ENCODE data around the gene CDK1. TPM values are rescaled to one million over a fixed set of nuclear protein-coding genes. Genes with fewer than 3 reads are reported as not detected.

The CDK1 gene
- polyA plus RNA-seq, 2 of the 4 experiments (the other 2 are of a cell fraction), result 97.1 to 109 TPM

- Histone ChIP-seq H3K4me2 (no peak overlapping the region), H3K4me3 (no peak overlapping the region), H3K9me3 (no peaks in the 10 kb centered on the region), H3K4me1 (peaks cover 7% of the 10 kb centered on the region; the same call in 1 of the 3 replicates), H3K27ac (no peak overlapping the region)
- ATAC-seq (no peak), FAIRE-seq (no peak), DNase-seq (ENCODE audit: low read depth in 1 of 2, low spot score in 1 of 2) (no peak)
- ChIA-PET POLR2A (no interaction called here), CTCF (no interaction called here)
- 95% methylated on average over 1 of the region's 1 CpG for WGBS (ENCODE audit: missing lambda C conversion rate)
- TF ChIP-seq FOSL2 (IDR thresholded peaks at IDR 0.05) (no peak), FOSL2 (CRISPR knock-in tag; IDR thresholded peaks at IDR 0.05) (no peak), ZFP36 (IDR thresholded peaks at IDR 0.05; ENCODE audit: borderline replicate concordance, partially characterized antibody) (no peak), MAZ (IDR thresholded peaks at IDR 0.05; ENCODE audit: borderline replicate concordance, low read depth, low read length) (no peak), NR3C1 (IDR thresholded peaks at IDR 0.05) (no peak), HEYL (CRISPR knock-in tag; IDR thresholded peaks at IDR 0.05) (no peak), TP53 (CRISPR knock-in tag; IDR thresholded peaks at IDR 0.05) (no peak), GATA3 (IDR thresholded peaks at IDR 0.05; ENCODE audit: borderline replicate concordance) (no peak), CHD4 (IDR thresholded peaks at IDR 0.05; ENCODE audit: borderline replicate concordance) (no peak), NFE2L2 (conservative IDR thresholded peaks at IDR 0.05; ENCODE audit: low read length) (no peak), FOSB (CRISPR knock-in tag; IDR thresholded peaks at IDR 0.05) (no peak), JUN (IDR thresholded peaks at IDR 0.05) (no peak), REST (IDR thresholded peaks at IDR 0.05) (no peak), PBX3 (IDR thresholded peaks at IDR 0.05) (no peak), EP300 (IDR thresholded peaks at IDR 0.05) (no peak), RFX5 (IDR thresholded peaks at IDR 0.05) (no peak), HES2 (IDR thresholded peaks at IDR 0.05) (no peak)
- TF ChIP-seq, protein P1, sequence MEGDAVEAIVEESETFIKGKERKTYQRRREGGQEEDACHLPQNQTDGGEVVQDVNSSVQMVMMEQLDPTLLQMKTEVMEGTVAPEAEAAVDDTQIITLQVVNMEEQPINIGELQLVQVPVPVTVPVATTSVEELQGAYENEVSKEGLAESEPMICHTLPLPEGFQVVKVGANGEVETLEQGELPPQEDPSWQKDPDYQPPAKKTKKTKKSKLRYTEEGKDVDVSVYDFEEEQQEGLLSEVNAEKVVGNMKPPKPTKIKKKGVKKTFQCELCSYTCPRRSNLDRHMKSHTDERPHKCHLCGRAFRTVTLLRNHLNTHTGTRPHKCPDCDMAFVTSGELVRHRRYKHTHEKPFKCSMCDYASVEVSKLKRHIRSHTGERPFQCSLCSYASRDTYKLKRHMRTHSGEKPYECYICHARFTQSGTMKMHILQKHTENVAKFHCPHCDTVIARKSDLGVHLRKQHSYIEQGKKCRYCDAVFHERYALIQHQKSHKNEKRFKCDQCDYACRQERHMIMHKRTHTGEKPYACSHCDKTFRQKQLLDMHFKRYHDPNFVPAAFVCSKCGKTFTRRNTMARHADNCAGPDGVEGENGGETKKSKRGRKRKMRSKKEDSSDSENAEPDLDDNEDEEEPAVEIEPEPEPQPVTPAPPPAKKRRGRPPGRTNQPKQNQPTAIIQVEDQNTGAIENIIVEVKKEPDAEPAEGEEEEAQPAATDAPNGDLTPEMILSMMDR (IDR thresholded peaks at IDR 0.05), result no peak
- TF ChIP-seq, protein P2, sequence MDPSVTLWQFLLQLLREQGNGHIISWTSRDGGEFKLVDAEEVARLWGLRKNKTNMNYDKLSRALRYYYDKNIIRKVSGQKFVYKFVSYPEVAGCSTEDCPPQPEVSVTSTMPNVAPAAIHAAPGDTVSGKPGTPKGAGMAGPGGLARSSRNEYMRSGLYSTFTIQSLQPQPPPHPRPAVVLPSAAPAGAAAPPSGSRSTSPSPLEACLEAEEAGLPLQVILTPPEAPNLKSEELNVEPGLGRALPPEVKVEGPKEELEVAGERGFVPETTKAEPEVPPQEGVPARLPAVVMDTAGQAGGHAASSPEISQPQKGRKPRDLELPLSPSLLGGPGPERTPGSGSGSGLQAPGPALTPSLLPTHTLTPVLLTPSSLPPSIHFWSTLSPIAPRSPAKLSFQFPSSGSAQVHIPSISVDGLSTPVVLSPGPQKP (IDR thresholded peaks at IDR 0.05; ENCODE audit: low read depth, low read length), result no peak
Observed at GRCh38 chr10:60799971-60800650, 21.8 kb downstream of the CDK1 start.

DNA sequence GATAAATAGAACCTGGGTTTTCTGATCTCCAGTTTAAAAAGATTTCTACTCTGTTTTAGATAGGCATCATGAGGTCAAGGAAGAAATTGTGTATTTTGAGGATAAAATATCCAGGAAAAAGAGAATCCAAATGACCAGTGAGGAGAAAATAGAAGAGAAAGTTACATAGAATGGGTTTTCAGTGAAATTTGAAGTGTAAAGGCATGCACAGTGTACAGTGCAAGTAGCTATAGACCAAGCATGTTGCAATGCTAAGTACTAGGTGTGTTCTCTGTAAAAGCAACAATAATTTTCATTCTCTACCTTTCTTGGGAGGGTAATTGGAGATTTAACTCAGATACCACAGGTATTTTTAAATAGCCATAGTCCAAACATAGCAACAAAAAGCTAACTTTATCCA lies 22.6 kb downstream of the CDK1 start:
- POLR2A ChIA-PET, result no interaction called here
- CTCF ChIA-PET, result no interaction called here
- peaks cover 7% of the 10 kb centered on the region; the same call in 1 of the 3 replicates for H3K4me1 ChIP-seq
- H3K4me2 ChIP-seq, result no peak overlapping the region
- DNase-seq (ENCODE audit: low read depth in 1 of 2, low spot score in 1 of 2), result no peak
- ATAC-seq, result no peak
- FAIRE-seq, result no peak
- H3K4me3 ChIP-seq, result no peak overlapping the region
- no peaks in the 10 kb centered on the region for H3K9me3 ChIP-seq
- TF ChIP-seq HOXB5 (CRISPR knock-in tag; IDR thresholded peaks at IDR 0.05) (no peak), MAZ (IDR thresholded peaks at IDR 0.05; ENCODE audit: borderline replicate concordance, low read depth, low read length) (no peak), FOSL2 (IDR thresholded peaks at IDR 0.05) (no peak), FOSL2 (CRISPR knock-in tag; IDR thresholded peaks at IDR 0.05) (no peak), RCOR1 (IDR thresholded peaks at IDR 0.05; ENCODE audit: low read depth, low read length) (no peak), FOXS1 (CRISPR knock-in tag; IDR thresholded peaks at IDR 0.05) (no peak)
- H3K27ac ChIP-seq, result no peak overlapping the region

Measured in A549 (cell line).